ENCODE results near the gene MAP4.

GRCh38 chr3:47899495-47900108, 116.6 kb downstream of the MAP4 start:
- TF ChIP-seq CTCF (IDR thresholded peaks at IDR 0.05), result no peak
- TF ChIP-seq POLR2A (IDR thresholded peaks at IDR 0.05), result no peak

All from body of pancreas (tissue), 4 donors.